ENCODE data around the gene PIK3R3. TPM values are rescaled to one million over a fixed set of nuclear protein-coding genes. Genes with fewer than 3 reads are reported as not detected.

The PIK3R3 gene
- total and polyA plus RNA-seq, 7 donors: 6.7 to 24.2 (median 17.4) TPM

GRCh38 chr1:46136711-46137110 is 4.3 kb upstream of the PIK3R3 start:
- no peak for TF ChIP-seq CTCF (IDR thresholded peaks at IDR 0.05)
- no peak for DNase-seq
- Histone ChIP-seq H3K4me3 (no peak overlapping the region), H3K36me3 (ENCODE audit: insufficient read depth in 1 of 2, low read depth in 1 of 2) (no peaks in the 10 kb centered on the region), H3K9me3 (no peaks in the 10 kb centered on the region), H3K27me3 (ENCODE audit: insufficient read depth in 3 of 3, low read length in 2 of 3) (no peaks in the 10 kb centered on the region), H3K4me1 (peaks cover 21% of the 10 kb centered on the region), H3K27ac (no peak overlapping the region)
- intact Hi-C loops (cut with DNase I): loop anchor here in 1 of 2 donors (2.0 kb wide), 1 partner anchor 94 kb away; no protein-coding TSS in a partner anchor
- ATAC-seq: no peak

GRCh38 chr1:46134660-46135331 is 2.4 kb upstream of the PIK3R3 start:
- peaks cover 21% of the 10 kb centered on the region for H3K4me1 ChIP-seq
- H3K36me3 ChIP-seq (ENCODE audit: insufficient read depth in 1 of 2, low read depth in 1 of 2): no peaks in the 10 kb centered on the region
- peak overlapping the region; percentile 4 for H3K4me3 ChIP-seq
- TF ChIP-seq CTCF (IDR thresholded peaks at IDR 0.05): no peak
- peaks cover 0 to 4% (median 0%) of the 10 kb centered on the region in 3 donors for H3K27me3 ChIP-seq (ENCODE audit: insufficient read depth in 3 of 3, low read length in 2 of 3)
- no peak for DNase-seq
- no peaks in the 10 kb centered on the region for H3K9me3 ChIP-seq
- 30 to 33% (median 33%) methylated on average over 3 of the region's 3 CpGs for WGBS, 3 donors
- ATAC-seq: peak in 2 of 4 donors; percentile 5 to 27
- H3K27ac ChIP-seq: peak overlapping the region; percentile 96
- intact Hi-C loops (cut with DNase I): loop anchor here in 1 of 2 donors (5.0 kb wide), 1 partner anchor 97 kb away; no protein-coding TSS in a partner anchor

GRCh38 chr1:46133781-46134350 is 1.4 kb upstream of the PIK3R3 start:
- Histone ChIP-seq H3K27ac (peak overlapping the region; percentile 96), H3K36me3 (ENCODE audit: insufficient read depth in 1 of 2, low read depth in 1 of 2) (no peaks in the 10 kb centered on the region), H3K4me1 (peaks cover 26% of the 10 kb centered on the region), H3K4me3 (peak overlapping the region; percentile 80), H3K27me3 (ENCODE audit: insufficient read depth in 3 of 3, low read length in 2 of 3) (peaks cover 0 to 4% (median 0%) of the 10 kb centered on the region in 3 donors), H3K9me3 (no peaks in the 10 kb centered on the region)
- no peak for DNase-seq
- intact Hi-C loops (cut with DNase I): loop anchor here (2.0 to 5.0 kb wide), 4 partner anchors 39 to 97 kb away; partner anchors contain the start of gene TSPAN1 (in 1 of the 2)
- 50 to 60% (median 53%) methylated on average over 3 of the region's 3 CpGs for WGBS, 3 donors
- no peak for ATAC-seq
- no peak for TF ChIP-seq CTCF (IDR thresholded peaks at IDR 0.05)

- Histone ChIP-seq H3K4me3 (peak overlapping the region; percentile 80), H3K27me3 (ENCODE audit: insufficient read depth in 3 of 3, low read length in 2 of 3) (peaks cover 0 to 4% (median 0%) of the 10 kb centered on the region in 3 donors), H3K27ac (peak overlapping the region; percentile 96), H3K9me3 (no peaks in the 10 kb centered on the region), H3K36me3 (ENCODE audit: insufficient read depth in 1 of 2, low read depth in 1 of 2) (no peaks in the 10 kb centered on the region), H3K4me1 (peaks cover 30% of the 10 kb centered on the region)
- intact Hi-C loops (cut with DNase I): loop anchor here (2.0 to 5.0 kb wide), 4 partner anchors 40 to 96 kb away; partner anchors contain the start of gene TSPAN1 (in 1 of the 2)
- peak in 1 of 2 donors; percentile 71 for DNase-seq
- TF ChIP-seq CTCF (IDR thresholded peaks at IDR 0.05): no peak
- 0 to 2% (median 1%) methylated on average over 20 to 22 of the region's 22 CpGs for WGBS, 3 donors
- ATAC-seq: peak; percentile 59 to 69 (median 66)
Observed at GRCh38 chr1:46133181-46133658, 791 bp upstream of the PIK3R3 start.

Data from psoas muscle (tissue), 8 donors.